HG02981 (cell line): ENCODE measurements around the gene TNFRSF11A.

ENCODE experiments used
- ATAC-seq: cut with Tn5 transposase; IDR thresholded peaks from one replicate; pipeline ENCODE4 v1.9.1; 2021; ENCODE audit warnings: mild to moderate bottlenecking, moderate library complexity; ENCODE audit not compliant: unreplicated experiment

The TNFRSF11A gene

GRCh38 chr18:62377131-62377807 is 52.2 kb downstream of the TNFRSF11A start:
- no peak for ATAC-seq

- ATAC-seq, result no peak
Observed at GRCh38 chr18:62379051-62379450, 53.9 kb downstream of the TNFRSF11A start.

- ATAC-seq, result no peak
Observed at GRCh38 chr18:62381373-62381772, 56.3 kb downstream of the TNFRSF11A start.

GRCh38 chr18:62384068-62384467 is 59.0 kb downstream of the TNFRSF11A start:
- no peak for ATAC-seq

- no peak for ATAC-seq
Observed at GRCh38 chr18:62384610-62385097, 59.5 kb downstream of the TNFRSF11A start.

GRCh38 chr18:62386091-62386490 is 61.0 kb downstream of the TNFRSF11A start:
- no peak for ATAC-seq

- no peak for ATAC-seq
Observed at GRCh38 chr18:62386601-62387000, 61.5 kb downstream of the TNFRSF11A start.

- ATAC-seq, result no peak
Observed at GRCh38 chr18:62387257-62387656, 62.1 kb downstream of the TNFRSF11A start.

- ATAC-seq, result no peak
Observed at GRCh38 chr18:62388855-62389760, 64.0 kb downstream of the TNFRSF11A start.

- no peak for ATAC-seq
Observed at GRCh38 chr18:62389761-62390481, 64.8 kb downstream of the TNFRSF11A start.

- no peak for ATAC-seq
Observed at GRCh38 chr18:62394006-62394763, 69.1 kb downstream of the TNFRSF11A start.

GRCh38 chr18:62396381-62396780 is 71.3 kb downstream of the TNFRSF11A start:
- no peak for ATAC-seq

GRCh38 chr18:62396967-62397366 is 71.9 kb downstream of the TNFRSF11A start:
- no peak for ATAC-seq

- ATAC-seq, result no peak
Observed at GRCh38 chr18:62398291-62398690, 73.2 kb downstream of the TNFRSF11A start.

GRCh38 chr18:62399276-62399675 is 74.2 kb downstream of the TNFRSF11A start:
- no peak for ATAC-seq

- ATAC-seq, result no peak
Observed at GRCh38 chr18:62399781-62400308, 74.7 kb downstream of the TNFRSF11A start.

GRCh38 chr18:62400916-62401315 is 75.8 kb downstream of the TNFRSF11A start:
- ATAC-seq, result no peak

- no peak for ATAC-seq
Observed at GRCh38 chr18:62402342-62402948, 77.3 kb downstream of the TNFRSF11A start.

GRCh38 chr18:62403120-62403519 is 78.0 kb downstream of the TNFRSF11A start:
- ATAC-seq, result no peak

GRCh38 chr18:62404881-62405280 is 79.8 kb downstream of the TNFRSF11A start:
- no peak for ATAC-seq
